ENCODE measurements around the gene EEF2K. TPM values are rescaled to one million over a fixed set of nuclear protein-coding genes. Genes with fewer than 3 reads are reported as not detected.
A peak's percentile ranks its signal among the peaks of the same experiment; 100 is the strongest.

EEF2K gene
- total RNA-seq, 4 donors from 2014 or later = 22.2 to 223 (median 50.1) TPM

DNA sequence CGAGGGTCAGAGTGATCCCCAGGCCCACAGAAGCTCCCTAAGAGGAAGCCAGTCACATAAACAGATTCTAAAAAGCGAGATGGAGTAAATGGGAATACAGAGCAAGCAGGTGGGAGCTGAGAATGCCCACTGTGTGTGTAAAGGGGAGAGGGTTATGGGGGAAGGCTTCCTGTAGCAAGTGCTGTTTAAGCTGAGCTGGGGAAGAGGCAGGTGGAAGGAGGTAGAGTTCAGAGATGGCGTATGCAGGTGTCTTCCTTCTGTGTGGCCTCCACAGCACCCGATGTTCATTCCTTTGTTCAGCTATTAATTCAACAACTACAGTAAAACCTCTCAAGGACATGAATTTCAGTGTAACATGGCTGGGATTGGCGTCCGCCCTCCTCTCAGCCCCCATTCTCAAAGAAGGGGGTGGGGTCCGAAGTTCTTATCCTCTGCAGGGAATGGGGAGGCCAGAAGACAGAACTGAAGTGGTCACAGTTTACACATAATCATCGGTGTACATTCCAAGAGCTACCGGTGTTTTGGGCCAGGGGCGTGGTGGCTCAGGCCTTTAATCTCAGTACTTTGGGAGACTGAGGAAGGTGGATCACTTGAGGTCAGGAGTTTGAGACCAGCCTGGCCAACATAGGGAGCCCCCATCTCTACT lies 1.8 kb downstream of the EEF2K start:
- H3K27me3 ChIP-seq = no peaks in the 10 kb centered on the region
- H3K27ac ChIP-seq = peak overlapping the region; percentile 90 to 97 (median 94)
- in situ Hi-C loops (cut with MboI; ENCODE audit: low pct_ligation_motif_present in 1 of 4, low pct_unique_long_range_greater_than_20kb in 1 of 4, low sequenced_read_pairs in 3 of 4) = loop anchor here in 2 of 4 donors (5.0 to 10.0 kb wide), 2 partner anchors 87 to 89 kb away; partner anchors contain the start of gene POLR3E (in 2 of the 2)
- no peak for DNase-seq
- H3K4me3 ChIP-seq = peak overlapping the region; percentile 69 to 95 (median 84)
- TF ChIP-seq, protein P1, sequence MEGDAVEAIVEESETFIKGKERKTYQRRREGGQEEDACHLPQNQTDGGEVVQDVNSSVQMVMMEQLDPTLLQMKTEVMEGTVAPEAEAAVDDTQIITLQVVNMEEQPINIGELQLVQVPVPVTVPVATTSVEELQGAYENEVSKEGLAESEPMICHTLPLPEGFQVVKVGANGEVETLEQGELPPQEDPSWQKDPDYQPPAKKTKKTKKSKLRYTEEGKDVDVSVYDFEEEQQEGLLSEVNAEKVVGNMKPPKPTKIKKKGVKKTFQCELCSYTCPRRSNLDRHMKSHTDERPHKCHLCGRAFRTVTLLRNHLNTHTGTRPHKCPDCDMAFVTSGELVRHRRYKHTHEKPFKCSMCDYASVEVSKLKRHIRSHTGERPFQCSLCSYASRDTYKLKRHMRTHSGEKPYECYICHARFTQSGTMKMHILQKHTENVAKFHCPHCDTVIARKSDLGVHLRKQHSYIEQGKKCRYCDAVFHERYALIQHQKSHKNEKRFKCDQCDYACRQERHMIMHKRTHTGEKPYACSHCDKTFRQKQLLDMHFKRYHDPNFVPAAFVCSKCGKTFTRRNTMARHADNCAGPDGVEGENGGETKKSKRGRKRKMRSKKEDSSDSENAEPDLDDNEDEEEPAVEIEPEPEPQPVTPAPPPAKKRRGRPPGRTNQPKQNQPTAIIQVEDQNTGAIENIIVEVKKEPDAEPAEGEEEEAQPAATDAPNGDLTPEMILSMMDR (IDR thresholded peaks at IDR 0.05) = no peak
- TF ChIP-seq POLR2A (IDR thresholded peaks at IDR 0.05) (no peak), POLR2AphosphoS5 (IDR thresholded peaks at IDR 0.05) (no peak), EP300 (IDR thresholded peaks at IDR 0.05; ENCODE audit: low read depth) (no peak)
- intact Hi-C loops (cut with DNase I; ENCODE audit: low total_unique reads) = loop anchor here (2.0 to 5.0 kb wide), 2 partner anchors 34 to 89 kb away; partner anchors contain the start of gene POLR3E
- H3K9me3 ChIP-seq = no peaks in the 10 kb centered on the region
- H3K36me3 ChIP-seq = no peaks in the 10 kb centered on the region
- WGBS, 2 donors (ENCODE audit: low coverage in 1 of 2) = 73 to 75% methylated on average over 3 to 10 of the region's 10 CpGs
- H3K4me1 ChIP-seq = peaks cover 24 to 62% (median 40%) of the 10 kb centered on the region in 4 donors

DNA sequence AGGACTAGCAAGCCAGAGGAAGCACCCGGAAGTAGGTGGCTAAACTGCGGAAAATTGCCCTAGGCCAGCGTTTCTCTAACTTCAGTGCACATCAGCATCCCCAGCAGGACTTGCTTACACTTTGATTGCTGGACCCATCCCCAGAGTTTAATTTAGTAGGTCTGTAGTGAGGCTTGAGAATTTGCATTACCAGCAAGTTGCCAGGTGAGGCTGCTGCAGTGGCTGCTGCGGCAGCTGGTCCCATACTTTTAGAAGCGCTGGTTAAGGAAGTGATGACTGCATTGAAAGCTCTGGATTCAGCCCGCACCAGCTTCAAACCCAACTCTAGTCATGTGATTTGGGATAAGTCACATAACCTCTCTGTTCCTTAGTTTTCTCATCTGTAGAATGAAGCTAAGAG lies 4.2 kb downstream of the EEF2K start:
- in situ Hi-C loops (cut with MboI; ENCODE audit: low pct_ligation_motif_present in 1 of 4, low pct_unique_long_range_greater_than_20kb in 1 of 4, low sequenced_read_pairs in 3 of 4) = no loop called here
- peak overlapping the region; percentile 63 to 97 (median 82) for H3K27ac ChIP-seq
- WGBS, 2 donors (ENCODE audit: low coverage in 1 of 2) = 95% methylated on average over 6 of the region's 6 CpGs; no CpG with 5 or more reads in 1 of the 2 donors

DNA sequence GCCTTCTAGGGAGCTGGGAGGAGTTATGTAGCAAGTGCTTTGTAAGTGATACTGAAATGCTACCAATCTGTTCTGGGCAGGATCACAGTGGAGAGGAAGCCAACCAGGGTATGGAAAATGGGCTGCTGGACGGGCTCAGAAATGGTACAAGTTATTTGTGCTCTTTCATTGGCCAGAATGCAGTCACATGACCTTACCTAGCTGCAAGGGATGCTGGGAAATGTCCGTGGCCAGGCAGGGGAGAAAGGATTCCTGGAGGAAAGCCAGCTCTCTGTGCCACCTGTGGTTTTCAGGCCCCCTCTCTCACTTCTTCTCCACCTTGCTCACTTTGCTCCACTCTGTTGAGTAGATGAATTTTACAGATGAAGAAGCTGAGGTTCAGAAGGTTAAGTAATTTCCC lies 4.8 kb downstream of the EEF2K start:
- peak overlapping the region; percentile 63 to 97 (median 82) for H3K27ac ChIP-seq
- no peaks in the 10 kb centered on the region for H3K9me3 ChIP-seq
- intact Hi-C loops (cut with DNase I; ENCODE audit: low total_unique reads) (no loop called here), in situ Hi-C loops (cut with MboI; ENCODE audit: low pct_ligation_motif_present in 1 of 4, low pct_unique_long_range_greater_than_20kb in 1 of 4, low sequenced_read_pairs in 3 of 4) (no loop called here)
- H3K4me3 ChIP-seq = no peak overlapping the region
- no peaks in the 10 kb centered on the region for H3K27me3 ChIP-seq
- TF ChIP-seq, protein P1 (IDR thresholded peaks at IDR 0.05) = no peak
- DNase-seq = no peak
- H3K36me3 ChIP-seq = no peaks in the 10 kb centered on the region
- 86% methylated on average over 2 of the region's 2 CpGs; no CpG with 5 or more reads in 1 of the 2 donors for WGBS, 2 donors (ENCODE audit: low coverage in 1 of 2)
- H3K4me1 ChIP-seq = peaks cover 24 to 65% (median 38%) of the 10 kb centered on the region in 4 donors

More for the DNA sequence above, 4.2 kb downstream of the EEF2K start:
- no peak for DNase-seq
- Histone ChIP-seq H3K4me1 (peaks cover 27 to 70% (median 40%) of the 10 kb centered on the region in 4 donors), H3K27me3 (no peaks in the 10 kb centered on the region), H3K4me3 (no peak overlapping the region), H3K9me3 (no peaks in the 10 kb centered on the region), H3K36me3 (no peaks in the 10 kb centered on the region)
- TF ChIP-seq, protein P1 (IDR thresholded peaks at IDR 0.05) = no peak
- TF ChIP-seq POLR2A (IDR thresholded peaks at IDR 0.05) (no peak), EP300 (IDR thresholded peaks at IDR 0.05; ENCODE audit: low read depth) (no peak), POLR2AphosphoS5 (IDR thresholded peaks at IDR 0.05) (no peak)
- intact Hi-C loops (cut with DNase I; ENCODE audit: low total_unique reads) = no loop called here

DNA sequence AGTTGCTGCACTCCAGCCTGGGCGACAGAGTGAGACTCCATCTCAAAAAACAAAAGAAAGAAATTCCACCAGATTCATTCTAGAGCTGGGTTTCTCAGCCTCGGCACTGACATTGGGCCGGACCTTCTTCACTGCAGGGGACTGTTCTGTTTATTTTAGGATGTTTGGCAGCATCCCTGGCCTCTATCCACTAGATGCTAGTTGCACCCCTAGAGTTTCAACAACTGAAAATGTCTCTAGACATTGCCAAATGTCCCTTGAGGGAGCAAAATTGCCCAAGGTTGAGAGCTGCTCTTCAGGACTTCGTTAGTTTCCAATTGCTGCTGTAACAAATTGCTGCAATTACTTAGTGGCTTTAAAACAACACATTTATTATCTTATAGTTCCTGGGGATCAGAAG lies 7.2 kb downstream of the EEF2K start:
- TF ChIP-seq, protein P1 (IDR thresholded peaks at IDR 0.05) = no peak
- 0 to 50% methylated on average over 1 to 4 of the region's 4 CpGs for WGBS, 2 donors (ENCODE audit: low coverage in 1 of 2)
- in situ Hi-C loops (cut with MboI; ENCODE audit: low pct_ligation_motif_present in 1 of 4, low pct_unique_long_range_greater_than_20kb in 1 of 4, low sequenced_read_pairs in 3 of 4) (no loop called here), intact Hi-C loops (cut with DNase I; ENCODE audit: low total_unique reads) (no loop called here)
- peak overlapping the region; percentile 68 to 85 (median 78) for H3K27ac ChIP-seq
- H3K36me3 ChIP-seq = no peaks in the 10 kb centered on the region
- no peak for DNase-seq
- H3K4me3 ChIP-seq = no peak overlapping the region
- no peaks in the 10 kb centered on the region for H3K27me3 ChIP-seq
- H3K4me1 ChIP-seq = peaks cover 16 to 62% (median 28%) of the 10 kb centered on the region in 4 donors
- no peaks in the 10 kb centered on the region for H3K9me3 ChIP-seq
